HG03558 (cell line): Measurements from ENCODE around the gene PIWIL4.

Source experiments
- ATAC-seq: cut with Tn5 transposase; IDR thresholded peaks from one replicate; pipeline ENCODE4 v1.9.1; 2021; ENCODE audit warnings: moderate number of reproducible peaks; ENCODE audit not compliant: unreplicated experiment; ENCODE audit errors: extremely low read depth

The PIWIL4 gene

DNA sequence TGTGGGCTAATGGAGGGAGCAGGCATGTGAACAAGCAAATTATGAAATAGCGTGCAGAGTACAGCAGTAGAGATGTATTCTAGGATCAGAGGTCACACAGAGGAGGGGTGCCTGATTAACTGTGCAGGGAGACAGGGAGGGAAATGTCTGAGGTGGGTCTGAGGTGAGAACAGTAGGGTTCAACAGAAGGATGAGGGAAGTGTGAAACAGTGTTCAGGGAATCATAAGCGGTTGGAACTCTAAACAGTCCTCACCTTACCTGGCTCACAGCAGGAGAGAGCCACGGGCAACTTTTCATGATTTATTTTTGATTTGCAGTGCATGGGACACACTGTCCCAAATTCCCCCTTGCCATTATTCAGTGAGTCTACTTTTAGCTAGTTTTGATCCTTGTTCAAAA, 90.5 kb downstream of the PIWIL4 start:
- no peak for ATAC-seq

DNA sequence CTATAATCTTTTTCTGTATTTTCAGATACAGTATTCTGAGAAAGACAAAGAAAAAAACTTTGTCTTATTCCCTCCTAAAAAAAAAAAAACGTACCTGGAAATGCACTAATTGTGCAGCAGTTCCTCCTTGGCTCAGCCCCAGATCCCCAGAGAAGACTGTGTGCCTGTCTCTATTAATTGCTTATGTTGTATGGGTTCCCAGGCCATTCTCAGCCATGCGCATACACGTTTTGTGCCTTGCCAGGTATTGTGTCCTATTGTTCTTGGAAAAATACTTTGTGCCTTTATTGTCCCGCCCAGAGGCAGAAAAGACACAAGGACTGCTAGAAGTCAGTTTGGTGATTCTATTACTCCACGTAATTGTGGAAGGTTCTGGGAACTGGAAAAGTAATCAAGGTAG, 91.2 kb downstream of the PIWIL4 start:
- ATAC-seq: no peak

DNA sequence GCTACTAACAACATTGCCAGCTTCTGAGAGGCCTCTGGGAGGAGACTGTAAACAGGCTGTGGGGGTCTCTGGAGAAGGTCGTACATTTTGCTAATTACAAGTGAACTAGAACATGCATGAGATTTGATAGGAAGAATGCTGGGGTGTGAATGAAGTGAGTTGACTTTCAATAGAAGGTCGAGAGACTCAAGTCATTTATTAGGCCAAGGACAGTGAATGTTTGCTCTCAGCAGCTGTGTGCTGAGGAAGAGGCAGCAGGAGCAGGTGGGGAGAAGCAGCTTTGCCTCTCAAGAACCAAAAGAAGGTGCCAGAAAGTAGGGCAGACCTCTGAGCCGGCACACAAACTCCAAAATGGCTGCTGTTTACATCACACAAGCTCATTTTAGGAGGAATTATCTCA, 91.7 kb downstream of the PIWIL4 start:
- ATAC-seq: no peak

DNA sequence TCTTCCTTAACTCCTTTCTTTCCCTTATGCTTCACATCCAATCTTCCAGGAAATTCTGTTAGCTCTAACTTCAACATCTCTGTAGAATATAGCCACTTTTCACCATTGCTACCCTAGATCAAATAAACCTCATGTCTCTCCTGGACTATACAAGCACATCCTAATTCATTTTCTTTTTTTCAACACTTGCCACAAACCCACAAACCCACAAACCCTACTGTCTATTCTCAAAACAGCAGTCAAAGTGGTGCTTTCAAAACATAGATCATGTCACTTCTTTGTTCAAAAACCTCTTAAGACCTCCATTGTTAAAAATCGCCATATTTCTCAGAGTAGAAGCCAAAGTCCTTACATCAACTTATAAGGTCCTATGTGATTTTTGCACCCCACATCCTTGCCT, 94.3 kb downstream of the PIWIL4 start:
- no peak for ATAC-seq

DNA sequence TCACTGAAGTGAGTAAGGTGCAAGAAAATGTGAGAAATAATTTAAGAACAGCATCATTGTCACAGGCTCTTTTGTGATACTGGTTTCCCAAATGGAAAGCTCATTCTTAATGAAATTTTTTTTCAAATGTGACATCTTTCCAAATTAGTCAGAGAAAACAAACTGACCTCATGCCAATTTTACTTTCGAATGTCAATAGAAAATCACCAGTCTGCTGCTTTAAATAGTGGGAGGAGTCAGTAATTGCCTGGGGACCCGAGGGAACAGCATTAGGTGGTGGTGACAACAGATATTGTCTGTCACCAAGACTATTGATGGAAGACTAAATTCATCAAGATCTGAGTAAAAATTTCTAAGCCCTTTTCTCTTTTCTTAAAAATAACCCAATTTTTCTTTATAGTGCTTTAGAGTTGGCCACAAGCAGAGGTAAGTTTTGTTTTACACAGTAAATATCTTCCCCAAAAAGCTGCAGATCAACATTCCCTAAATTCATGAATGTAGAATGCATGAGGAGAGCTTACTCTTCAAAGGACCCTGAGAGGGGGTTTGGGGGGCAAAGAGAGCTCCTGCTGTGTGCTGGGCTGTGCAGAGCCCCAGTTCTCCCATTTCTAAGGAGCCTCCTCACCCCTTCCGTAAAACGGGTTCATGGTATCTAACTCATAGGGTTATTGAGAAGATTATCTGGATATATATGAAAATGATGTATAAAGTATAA, 95.1 kb downstream of the PIWIL4 start:
- no peak for ATAC-seq

DNA sequence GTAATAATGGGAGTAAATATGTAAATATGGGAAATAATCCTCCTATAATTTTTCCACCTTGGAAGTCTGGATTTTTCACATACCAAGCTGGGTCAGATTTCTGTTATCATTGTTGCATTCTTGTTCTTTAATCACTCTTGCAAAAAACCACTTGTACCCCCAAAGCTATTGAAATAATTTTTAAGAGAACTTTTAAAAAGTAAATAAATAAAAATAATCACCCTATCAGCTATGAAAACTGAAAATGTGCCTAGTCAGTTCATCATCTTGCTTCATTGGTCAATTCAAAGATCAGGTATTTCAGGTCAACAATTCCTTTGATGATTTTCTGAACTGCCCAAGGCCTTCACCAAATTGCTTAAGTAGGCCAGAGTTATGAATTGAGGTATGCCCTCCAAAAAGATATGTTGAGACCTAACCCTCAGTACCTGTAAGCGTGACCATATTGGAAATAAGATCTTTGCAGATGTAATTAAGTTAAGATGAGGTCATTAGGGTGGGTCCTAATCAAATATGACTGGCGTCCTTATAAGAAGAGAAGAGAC, 95.8 kb downstream of the PIWIL4 start:
- ATAC-seq: no peak

DNA sequence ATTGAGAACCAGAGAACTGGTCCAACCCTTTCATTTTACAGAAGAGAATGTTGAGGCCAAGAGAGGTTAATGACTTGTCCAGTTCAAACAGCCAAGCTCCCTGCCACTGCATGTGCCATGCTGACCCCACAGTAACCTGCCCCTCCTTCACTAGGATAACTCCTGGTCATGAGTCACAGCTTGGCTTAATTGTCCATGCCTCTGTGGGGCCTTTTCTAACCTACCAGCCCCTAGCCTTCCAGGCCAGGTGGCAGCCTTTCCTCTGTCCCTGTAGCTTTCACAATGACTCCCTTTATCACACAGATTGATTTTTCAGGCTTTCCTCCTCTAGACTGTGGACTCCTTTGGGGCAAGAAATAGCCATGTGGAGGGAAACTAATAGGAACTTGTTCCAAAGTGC, 97.2 kb downstream of the PIWIL4 start:
- no peak for ATAC-seq

DNA sequence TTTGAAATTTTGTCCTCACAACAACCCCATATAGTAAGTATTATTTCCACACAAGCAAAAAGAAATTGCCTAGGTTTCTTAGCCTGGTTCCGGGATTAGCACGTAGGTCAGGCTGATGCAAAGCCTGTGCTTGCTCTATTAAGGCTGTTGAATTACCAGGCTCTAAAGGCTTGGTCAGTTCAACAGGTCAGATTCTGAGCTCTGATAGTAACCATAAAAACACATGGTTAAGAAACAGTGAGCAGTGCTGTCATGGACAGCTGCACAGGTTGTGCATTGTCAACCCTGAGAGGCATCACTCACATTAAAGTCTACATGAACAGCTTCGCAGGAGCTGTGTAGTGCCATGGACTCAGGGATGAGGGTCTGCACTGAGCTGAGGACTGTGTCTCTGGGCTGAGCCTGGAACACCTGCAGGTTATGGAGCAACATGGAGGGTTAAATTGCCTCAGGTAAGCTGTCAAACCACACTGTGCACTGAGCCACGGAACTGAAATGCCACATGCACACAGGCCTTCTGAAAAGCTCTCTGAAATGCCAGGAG, 98.0 kb downstream of the PIWIL4 start:
- no peak for ATAC-seq

DNA sequence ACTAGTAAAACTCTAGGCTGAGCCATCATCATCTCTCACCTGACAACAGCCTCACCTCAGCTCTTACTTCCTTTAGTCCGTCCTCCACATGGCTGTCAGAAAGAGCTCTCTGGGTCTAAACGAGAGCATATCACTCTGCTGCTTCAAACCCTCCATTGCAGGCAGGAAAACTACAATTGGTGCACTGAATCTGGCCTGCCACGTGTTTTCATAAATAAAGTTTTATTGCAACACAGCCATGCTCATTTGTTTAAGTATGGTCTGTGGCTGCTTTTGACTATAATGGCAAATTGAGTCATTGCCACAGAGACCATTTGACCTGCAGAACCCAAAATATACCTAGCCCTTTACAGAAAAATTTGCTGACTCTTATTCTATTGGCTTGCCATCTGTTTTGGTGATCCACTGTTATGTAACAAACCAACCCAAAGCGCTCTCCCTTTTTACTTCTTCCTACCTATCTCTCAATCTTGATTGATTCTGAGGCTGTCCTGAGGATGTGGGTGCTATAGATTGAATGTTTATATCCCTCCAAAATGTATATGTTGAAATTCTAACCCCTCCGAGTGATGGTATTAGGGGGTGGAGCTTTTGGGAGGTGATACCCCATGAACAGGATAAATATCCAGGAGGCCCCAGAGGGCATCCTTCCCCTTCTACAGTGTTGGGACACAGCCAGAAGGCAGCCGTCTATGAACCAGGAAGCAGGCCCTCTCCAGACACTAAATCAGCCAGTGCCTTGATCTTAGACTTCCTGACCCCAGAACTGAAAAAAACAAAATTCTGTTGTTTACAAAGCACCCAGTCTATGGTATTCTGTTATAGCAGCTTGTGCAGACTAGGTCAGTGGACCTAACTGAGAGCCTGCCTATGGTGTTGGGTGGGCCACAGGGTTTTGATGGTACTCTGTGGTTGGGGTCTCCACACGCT, 99.9 kb downstream of the PIWIL4 start:
- no peak for ATAC-seq

DNA sequence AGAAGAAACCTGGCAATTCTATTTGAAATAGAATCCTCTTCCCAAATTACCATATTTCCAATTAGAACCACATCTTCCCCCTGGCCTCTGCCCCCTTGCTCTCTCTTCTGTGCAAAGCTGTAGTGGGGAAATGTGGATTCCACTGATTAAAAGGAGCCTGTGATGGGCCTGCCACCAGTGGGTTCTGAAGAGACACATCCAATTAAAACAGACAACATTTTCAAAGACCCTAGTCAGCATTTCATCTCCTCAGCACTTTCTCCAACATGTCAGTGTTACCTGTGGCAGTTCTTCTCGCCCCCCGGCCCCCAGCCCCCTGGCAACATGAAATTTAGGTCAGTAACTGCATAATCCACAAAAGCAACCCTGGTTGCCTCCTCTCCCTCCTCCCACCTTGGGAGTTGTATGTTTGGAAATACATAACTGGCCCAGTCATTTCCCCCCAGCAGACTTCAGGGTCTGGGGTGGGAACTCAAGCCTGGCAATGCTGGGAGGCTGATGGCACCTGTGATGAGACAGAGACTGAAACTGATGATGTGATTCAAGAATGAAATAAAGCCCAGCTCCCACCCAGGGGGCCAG, 101.1 kb downstream of the PIWIL4 start:
- ATAC-seq: no peak

DNA sequence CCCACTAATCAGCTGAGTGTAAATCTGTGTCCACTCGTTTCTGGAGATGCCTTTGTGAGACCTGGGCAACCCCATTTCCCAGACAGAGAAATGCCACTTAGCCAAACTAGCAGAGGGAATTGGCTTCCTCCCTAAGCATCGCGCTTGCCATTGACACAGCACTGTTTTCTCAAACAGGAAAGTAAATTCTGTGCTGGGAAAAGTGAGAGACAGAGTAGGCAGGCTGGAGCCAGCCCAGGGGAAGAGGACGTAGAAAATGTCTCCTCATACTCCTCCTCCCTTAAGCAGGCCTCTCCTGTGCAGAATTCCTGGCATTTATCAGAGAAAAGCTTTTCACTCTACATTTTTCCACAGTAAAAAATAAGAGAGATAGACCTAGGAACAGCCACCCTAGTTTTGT, 101.9 kb downstream of the PIWIL4 start:
- ATAC-seq: no peak
